Endothelial cell (in vitro differentiated cells): Measurements from ENCODE around the gene OXNAD1. TPM values are rescaled to one million over a fixed set of nuclear protein-coding genes. Genes with fewer than 3 reads are reported as not detected.

Source experiments
- DNase-seq: peaks from one replicate; pipeline ENCODE4 v3.0.0; 2021; ENCODE audit warnings: low spot score
- H3K27ac Mint-ChIP-seq: one replicate; pipeline ENCODE4 v1.8.0; 2021; ENCODE audit warnings: mixed read lengths, inconsistent platforms; ENCODE audit not compliant: unreplicated experiment
- H3K27me3 Mint-ChIP-seq: one replicate; pipeline ENCODE4 v1.8.0; 2021; ENCODE audit warnings: mild to moderate bottlenecking, moderate library complexity, mixed read lengths, inconsistent platforms; ENCODE audit not compliant: unreplicated experiment
- H3K36me3 Mint-ChIP-seq: one replicate; pipeline ENCODE4 v1.8.0; 2021; ENCODE audit warnings: mild to moderate bottlenecking, low read depth, mixed read lengths, inconsistent platforms; ENCODE audit not compliant: unreplicated experiment
- H3K4me1 Mint-ChIP-seq: one replicate; pipeline ENCODE4 v1.8.0; 2021; ENCODE audit warnings: mild to moderate bottlenecking, mixed read lengths, inconsistent platforms; ENCODE audit not compliant: unreplicated experiment
- H3K4me3 Mint-ChIP-seq: one replicate; pipeline ENCODE4 v1.8.0; 2021; ENCODE audit warnings: mild to moderate bottlenecking, mixed read lengths, inconsistent platforms; ENCODE audit not compliant: unreplicated experiment
- H3K9me3 Mint-ChIP-seq: one replicate; pipeline ENCODE4 v1.8.0; 2021; ENCODE audit warnings: mixed read lengths, inconsistent platforms; ENCODE audit not compliant: unreplicated experiment
- CTCF ChIP-seq: fragments of 200-600 bp; sonication (generic); IDR thresholded peaks from one replicate; pipeline ENCODE4 v1.5.0; 2021; ENCODE audit warnings: antibody characterized with exemption; ENCODE audit not compliant: unreplicated experiment
- total RNA-seq: library from RNA; stranded (reverse); fragmentation: NEBNext Ultra II Directional; extraction: Animal tissue kit (Norgen Biotek cat#: 25700); gene quantifications from one replicate; pipeline ENCODE4 v1.2.1, GENCODE V29; 2021; ENCODE audit not compliant: unreplicated experiment

The OXNAD1 gene
- total RNA-seq, 1 donor from 2014 or later, result 10.9 TPM

DNA sequence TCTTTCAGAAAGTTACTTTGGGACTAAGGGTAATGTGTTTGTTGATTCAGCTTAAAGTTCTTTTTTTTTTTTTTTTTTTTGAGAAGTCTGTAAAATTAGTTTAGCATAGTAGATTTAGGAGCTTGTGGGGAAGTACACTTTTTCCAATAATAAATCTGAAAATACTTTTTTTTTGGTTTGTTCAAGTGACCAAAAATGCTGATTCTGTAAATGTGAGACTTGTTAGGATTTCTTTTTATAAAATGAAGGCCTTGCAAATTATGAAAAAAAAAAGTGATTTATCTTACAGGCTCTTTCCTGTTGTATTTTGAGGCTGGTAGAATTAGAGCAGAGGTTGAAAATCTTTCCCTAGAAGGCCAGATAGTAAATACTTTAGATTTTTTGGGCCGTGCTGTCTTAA lies 7.6 kb downstream of the OXNAD1 start:
- H3K27me3 Mint-ChIP-seq, result no peaks in the 10 kb centered on the region
- DNase-seq, result no peak
- H3K4me1 Mint-ChIP-seq, result peaks cover 4% of the 10 kb centered on the region
- H3K4me3 Mint-ChIP-seq, result no peak overlapping the region
- H3K9me3 Mint-ChIP-seq, result no peaks in the 10 kb centered on the region
- H3K27ac Mint-ChIP-seq, result no peak overlapping the region
- peaks cover 5% of the 10 kb centered on the region for H3K36me3 Mint-ChIP-seq
- no peak for TF ChIP-seq CTCF

- no peak for DNase-seq
Measured at GRCh38 chr3:16273867-16274266, 8.9 kb downstream of the OXNAD1 start.

GRCh38 chr3:16277471-16277870 lies 12.5 kb downstream of the OXNAD1 start:
- Mint-ChIP-seq H3K4me3 (no peak overlapping the region), H3K27ac (no peak overlapping the region), H3K27me3 (no peaks in the 10 kb centered on the region), H3K9me3 (no peaks in the 10 kb centered on the region), H3K4me1 (peaks cover 6% of the 10 kb centered on the region), H3K36me3 (no peaks in the 10 kb centered on the region)
- DNase-seq, result no peak
- no peak for TF ChIP-seq CTCF

More at GRCh38 chr3:16273867-16274266, 8.9 kb downstream of the OXNAD1 start:
- Mint-ChIP-seq H3K36me3 (peaks cover 5% of the 10 kb centered on the region), H3K4me1 (peaks cover 6% of the 10 kb centered on the region), H3K9me3 (no peaks in the 10 kb centered on the region), H3K4me3 (no peak overlapping the region), H3K27me3 (no peaks in the 10 kb centered on the region), H3K27ac (no peak overlapping the region)
- TF ChIP-seq CTCF, result no peak

DNA sequence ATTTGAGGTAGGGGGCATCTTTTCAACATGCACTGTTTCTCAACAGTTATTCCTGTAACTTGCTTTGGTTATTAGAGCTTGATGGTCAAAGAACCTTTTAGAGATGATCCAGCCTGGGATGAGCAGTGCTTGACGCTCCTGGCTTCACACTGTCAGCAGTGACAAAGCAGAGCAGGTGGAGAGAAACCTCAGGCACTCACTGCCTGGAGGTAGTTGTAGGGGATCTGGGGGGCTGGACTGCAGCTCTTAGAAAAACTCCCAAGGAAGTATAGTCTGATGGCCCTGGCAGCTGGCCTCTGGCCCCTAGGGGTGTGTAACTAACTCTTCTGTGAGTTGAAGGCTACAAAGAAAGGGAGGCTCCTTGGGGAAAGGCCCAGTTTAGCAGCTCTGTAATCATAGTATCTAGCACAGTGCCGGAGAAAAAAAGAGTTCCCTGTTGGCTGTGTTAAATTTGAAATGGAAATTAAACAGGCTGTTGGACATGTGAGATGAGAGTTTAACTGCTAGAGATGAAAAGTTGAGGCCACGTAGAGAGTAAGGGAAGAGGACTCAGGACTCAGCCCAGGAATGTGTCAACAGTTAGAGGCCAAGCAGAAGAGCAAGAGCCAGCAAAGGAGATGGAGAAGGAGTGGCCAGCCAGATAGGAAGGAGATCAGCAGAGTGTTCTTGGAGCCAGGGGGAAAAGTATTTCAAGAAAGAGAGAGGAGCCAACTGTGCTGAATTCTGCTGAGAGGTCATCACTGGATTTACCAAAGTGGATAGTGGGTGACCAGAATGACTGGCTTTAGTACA lies 14.2 kb downstream of the OXNAD1 start:
- Mint-ChIP-seq H3K9me3 (no peaks in the 10 kb centered on the region), H3K36me3 (no peaks in the 10 kb centered on the region)

More for the DNA sequence above, 14.2 kb downstream of the OXNAD1 start:
- Mint-ChIP-seq H3K4me3 (no peak overlapping the region), H3K27ac (no peak overlapping the region), H3K4me1 (peaks cover 6% of the 10 kb centered on the region), H3K27me3 (no peaks in the 10 kb centered on the region)
- DNase-seq, result no peak
- TF ChIP-seq CTCF, result no peak
